Fibroblast of skin of left quadriceps (primary cell): ENCODE data around the gene PARD3B.

Source experiments
- DNase-seq, 2 experiments: peaks; one replicate each; pipeline ENCODE4 v3.0.0-alpha.2; 2013; ENCODE audit warnings: low read depth in 2 of 2

PARD3B gene

DNA sequence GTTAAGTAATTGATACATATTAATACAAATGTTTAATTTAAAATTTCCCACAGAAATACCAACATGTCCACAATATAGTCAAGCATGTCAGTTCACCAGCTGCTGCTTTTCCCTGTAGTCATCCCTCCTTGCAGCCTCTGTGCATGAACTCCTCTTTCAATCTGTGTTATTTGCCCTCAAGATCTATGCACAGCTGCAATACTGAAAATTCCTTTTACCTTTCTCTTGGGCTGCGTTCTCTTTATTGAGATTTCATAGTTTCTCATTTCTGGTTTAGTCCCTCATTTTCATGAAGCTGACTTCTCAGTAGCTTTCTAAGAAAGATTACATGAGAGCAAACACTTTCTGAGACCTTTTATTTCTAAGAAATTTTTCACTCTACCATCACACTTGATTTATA is 464.9 kb downstream of the PARD3B start:
- DNase-seq = no peak

DNA sequence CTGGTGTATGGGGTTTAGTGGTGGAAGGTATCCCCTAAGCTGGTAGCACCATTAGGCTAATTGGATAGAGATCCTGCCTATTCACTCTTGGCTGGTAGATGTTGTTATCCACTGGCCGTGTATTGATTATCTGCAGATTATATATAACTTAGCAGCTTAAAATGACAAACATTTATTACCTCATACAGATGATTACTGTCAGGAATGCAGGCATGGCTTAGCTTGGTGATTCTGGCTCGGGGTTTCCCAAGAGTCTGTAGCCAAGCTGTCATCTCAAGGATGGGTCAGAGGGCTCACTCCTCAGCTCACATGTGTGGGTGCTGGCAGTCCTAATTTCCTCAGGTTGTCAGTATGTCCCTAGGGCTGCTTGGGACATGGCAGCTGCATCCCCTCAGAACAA is 465.8 kb downstream of the PARD3B start:
- DNase-seq = no peak

DNA sequence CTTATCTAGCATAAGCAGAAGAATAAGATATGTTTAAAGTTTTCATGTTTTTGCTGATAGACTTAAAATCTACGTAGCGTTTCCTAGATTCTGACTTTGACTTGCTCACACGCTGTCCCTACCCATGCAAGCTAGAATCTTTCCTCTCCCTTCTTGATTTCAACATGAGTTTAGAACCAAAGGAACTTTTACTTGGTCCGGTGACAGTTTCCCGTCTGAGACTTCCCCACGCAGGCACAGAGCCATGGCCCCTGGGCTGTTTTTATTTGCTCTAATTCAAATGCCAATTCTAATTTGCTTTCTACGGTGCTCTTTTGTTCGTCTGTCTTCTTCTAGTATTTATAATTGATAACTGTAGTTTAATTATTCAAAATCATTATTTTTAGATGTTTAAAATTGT is 467.7 kb downstream of the PARD3B start:
- DNase-seq = no peak

DNA sequence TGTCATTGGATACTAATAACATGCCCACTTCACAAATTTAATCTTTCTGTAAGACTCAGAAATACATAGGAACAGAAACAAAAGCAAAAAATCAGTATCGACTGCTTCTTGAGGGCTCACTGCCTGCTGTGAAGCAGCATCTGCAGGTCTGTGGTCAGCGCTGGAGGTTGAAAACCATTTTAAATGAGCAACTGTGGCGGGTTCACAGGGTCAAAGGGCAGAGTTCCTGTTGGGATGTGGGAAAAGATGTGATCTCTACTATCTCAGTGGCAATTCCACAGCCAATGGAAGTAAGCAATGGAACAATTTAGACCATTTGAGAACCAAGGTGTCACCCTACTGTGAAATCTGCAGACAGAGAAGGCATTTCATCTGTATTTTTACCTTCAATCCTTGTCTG is 468.3 kb downstream of the PARD3B start:
- DNase-seq = no peak

DNA sequence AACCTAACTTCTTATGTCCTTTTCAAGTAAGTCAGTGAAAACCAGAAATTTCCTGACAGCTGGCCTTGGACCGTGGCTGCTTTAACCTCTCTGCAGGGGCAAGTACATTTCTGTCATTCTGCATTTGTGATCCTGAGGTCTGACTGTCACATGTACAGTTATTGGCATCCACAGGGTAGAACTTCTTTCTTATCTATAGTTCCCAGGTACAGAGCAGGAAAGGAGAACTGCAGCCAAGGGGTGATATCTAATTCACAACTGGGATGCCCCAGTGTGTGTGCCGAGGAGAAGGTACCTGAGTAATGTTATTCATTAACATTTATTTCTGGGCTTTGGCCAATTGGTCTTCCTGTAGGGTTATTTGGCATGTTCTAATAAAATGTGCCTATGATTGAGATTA is 468.9 kb downstream of the PARD3B start:
- no peak for DNase-seq

DNA sequence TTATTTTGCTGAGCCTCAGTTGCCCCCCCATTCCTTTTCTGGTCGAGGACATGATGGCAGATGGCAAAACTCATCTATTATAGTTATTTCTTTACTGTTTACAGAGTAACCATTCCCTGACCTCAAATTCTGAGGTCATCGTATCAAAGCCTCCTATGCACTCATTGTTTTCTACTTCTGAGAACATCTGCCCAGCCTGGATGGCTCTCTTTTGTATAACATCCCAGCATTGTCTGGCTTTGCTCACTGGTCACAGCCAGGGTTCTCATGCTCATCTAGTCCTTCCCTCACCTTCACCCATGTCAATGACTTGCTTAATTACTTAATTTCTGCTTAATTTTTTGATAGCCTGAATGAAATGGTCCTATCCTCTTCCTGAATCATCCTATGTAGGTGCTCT is 472.1 kb downstream of the PARD3B start:
- no peak for DNase-seq

DNA sequence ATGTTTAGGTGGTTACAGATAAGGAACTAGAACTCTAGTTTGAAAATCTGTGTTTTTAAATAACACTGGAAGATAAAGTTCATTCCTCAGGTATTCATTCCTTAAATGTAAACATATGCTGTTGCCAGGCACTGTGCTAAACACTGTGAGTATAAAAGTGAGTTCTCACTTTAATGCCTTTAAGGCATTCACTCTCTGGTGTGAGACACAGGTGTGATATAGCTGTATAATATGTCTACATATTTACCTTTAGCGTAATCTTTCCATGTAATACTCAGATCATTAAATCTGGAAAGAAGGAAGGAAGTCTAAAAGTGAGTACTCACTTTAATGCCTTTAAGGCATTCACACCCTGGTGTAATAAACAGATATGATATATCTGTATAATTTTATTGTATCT is 472.6 kb downstream of the PARD3B start:
- no peak for DNase-seq

DNA sequence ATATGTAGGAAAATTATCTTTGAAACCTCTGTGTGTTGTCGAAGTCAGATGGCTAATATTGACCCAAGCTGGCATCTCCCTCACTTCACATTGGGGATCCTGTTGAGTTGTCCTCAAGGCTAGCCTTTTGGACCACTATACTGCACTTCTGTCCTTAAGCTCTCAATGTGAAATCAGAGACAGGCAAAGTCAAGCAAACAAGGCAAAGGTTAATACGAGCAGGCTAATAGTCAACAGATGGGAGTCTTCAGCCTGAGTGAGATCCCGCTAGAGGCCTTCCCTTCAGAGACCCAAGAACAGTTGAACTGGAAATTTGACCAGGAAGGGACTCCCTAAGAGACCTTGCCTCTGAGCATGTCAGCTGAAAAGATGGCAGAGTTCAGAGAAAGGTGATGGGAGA is 475.4 kb downstream of the PARD3B start:
- DNase-seq = no peak

DNA sequence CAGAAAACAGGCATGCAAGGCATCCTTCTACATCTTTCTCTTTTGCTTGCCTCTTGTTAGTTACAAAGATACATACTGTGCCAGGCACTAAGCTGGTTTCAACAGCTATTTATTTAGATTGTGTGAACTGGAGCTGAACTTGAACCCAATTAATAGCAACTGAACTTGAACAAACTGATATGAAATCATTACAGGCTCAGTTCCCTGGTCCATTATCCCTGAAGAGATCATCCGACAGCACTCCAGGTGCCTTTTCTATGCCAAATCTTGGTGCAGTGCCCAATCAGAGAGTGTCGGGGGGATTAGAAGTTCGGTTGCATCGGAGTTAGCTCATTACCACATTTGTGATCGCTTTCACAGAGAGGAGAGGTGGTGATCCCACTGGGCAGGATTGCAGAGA is 477.6 kb downstream of the PARD3B start:
- DNase-seq = no peak

DNA sequence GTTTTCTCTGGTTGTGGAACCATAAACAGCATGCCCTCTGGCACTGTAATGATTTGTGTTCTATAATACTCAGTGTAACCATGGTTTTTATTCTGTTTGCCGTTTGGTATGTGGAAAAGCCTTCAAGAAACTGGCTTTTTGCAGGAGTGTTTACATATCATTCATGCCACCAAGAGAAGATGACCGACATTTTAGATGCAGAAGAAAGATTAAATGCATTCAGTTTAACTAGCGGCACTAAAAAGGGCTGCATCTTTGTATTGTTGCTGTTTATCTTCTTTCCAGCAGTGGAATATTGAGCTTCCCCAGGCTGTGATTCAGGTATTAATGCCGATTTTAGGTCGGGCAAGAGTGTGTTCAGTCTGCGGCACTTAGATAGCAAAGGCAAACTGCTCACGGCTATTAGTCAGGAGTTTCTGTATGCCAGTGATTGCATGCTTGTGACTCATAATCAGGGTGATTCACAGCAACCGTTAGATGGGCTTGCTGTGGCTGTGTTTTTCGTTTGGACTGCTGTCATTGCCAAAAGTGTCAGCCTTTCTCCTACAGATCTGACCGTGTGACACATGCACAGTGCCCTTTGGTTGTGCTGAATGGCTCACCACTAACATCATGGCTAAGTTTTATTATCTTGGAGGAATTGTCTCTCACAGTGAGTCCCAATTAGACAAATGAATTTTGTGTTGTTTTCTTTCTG is 479.7 kb downstream of the PARD3B start:
- DNase-seq = peak; percentile 71 to 74

DNA sequence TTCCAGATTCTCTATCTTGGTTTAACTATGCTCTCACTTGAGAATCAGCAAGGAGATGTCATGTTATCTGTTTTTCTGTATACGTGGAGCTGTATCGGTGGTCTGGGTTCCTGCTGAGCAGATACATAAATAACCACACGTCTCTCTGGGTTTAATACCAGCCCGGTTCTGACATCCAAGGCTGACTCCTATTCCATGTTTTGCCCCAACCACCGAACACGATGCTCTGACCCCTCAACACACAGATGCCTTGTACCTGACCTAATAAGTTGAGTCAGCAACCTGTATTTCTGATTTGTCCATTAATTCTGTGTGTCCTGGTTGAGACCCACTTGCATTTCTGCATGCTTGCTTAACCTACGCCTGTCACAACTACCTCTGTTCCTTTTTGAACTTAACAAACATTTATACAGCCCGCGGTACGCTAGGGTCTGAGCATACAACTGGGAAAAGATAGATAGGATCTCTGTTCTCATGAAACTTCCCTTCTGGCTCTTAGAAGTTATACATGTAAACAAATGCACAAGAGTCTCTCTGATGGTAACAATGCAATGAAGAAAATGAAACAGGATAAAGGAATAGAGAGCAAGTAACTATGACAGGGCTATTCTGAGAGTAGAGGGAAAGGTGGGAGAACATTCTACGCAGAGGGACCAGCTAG is 480.4 kb downstream of the PARD3B start:
- no peak for DNase-seq

DNA sequence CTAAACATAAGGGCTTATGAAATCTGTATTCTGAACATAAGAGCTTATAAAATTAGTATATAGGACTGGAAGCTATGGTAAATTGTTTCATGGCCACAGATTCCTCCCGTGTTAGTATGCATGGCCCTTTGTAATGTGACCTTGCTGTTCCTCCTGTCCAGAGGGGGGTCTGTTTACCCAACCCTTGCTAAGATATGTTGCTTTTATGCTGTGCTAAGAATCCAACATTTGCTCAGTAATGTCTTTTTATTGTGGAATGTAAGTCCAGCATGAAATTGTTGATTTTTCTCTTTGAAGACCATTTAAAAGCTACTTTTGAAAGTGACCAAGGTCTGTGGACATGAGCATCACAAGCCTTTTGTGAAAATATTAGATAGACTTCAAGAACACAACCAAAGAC is 485.4 kb downstream of the PARD3B start:
- no peak for DNase-seq

DNA sequence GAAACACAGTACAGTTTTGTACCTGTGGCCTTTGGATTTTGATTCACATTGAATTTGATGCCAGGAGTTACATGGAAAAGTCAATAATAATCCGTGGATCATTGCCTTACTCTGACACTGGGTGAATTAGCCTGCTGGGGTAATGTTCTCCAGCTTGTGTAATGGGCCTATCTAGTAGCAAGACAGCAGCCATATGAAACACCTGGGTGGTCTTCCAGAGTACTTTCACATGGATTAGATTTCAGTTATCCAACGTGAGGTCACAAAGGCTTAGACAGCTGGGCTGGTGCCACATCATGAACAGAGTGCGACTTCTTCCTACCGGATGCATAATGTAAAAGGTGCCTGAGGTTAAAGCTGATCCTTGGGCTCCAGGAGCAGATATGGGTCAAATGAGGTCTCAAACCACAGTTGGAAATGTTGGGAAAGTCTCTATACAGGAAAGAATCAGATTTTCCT is 486.8 kb downstream of the PARD3B start:
- no peak for DNase-seq

DNA sequence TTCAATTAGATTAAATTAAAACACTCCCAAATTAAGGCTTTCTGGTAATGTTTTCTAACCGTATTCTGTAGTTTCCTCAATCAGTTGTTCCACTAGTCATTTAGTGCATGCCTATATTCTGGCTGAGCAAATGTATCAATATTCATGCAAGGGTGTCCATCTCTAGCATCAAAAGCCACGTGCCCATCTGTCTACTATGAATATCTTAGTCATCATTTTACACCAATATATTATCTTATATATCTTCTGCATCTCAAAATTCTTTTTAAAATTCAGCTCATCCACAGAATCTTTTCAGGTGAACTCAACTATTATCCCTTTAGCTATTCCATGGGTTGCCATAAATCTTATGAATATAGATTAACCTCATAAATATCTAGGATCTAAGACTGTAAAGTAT is 488.2 kb downstream of the PARD3B start:
- DNase-seq = no peak

DNA sequence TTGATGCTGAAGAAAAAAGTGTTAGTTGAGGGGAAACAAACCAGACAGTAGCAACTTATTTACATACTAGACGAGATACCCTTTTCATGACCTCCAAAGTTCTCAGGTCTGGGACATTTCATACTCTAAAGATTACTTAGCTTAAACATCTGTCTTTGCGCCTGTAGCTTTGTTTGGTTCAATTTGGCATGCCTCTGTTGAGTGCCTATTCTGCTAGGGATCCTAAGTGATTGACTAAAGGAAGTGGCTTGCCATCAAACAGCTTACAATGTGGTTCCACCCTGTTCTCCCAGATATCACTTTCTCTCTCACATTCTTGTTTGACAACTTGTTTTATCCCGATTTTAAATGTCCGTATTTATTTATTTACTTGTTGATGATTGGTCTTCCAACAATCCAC is 488.8 kb downstream of the PARD3B start:
- no peak for DNase-seq

DNA sequence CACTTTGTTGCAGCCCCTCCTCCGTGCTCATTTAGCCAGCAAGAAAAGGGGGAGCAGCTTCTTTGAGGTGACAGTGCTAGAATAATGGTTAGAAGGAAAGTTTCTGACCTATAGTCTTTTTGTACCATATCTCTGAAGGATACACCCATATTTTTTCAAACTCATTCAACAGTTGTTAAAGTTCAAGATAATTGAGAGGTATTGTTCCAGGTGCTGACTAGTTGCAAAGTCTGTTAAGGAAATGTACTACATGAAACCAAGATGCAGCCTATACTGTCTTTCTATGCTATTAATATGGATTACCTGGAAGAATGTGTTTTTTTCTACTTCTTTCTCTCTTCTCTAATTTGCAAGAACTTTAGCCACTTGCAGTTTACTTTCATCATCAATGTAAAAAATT is 495.0 kb downstream of the PARD3B start:
- no peak for DNase-seq

DNA sequence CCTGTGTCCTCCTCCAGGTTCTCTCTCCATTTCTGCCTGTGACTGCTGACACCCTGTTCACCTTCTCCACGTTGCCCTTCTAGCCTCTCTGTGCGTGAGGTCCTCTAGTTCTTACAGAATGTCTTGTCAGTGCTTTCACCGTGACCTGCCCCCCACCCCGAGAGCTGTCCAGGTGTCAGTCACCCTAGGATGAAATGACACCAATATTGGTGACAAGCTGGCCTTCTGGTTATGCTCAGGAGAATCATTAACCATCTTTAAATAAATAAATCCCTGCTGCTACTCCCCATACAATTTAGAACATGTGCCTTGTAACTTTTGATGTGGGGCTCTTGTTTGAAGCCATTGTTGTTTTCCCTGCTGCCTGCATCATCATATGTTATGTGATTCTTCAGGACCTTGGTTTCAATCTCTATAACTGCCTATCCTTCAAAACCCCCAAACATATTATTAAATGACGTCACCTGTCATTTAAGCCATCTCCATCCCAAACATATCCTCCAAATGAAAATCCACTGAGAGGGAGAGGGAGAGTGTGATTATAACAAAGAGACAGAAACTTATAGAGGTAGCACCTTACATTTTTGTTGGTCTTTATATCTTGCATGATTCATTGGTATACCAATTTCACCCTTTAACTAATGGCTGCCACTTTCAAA is 496.3 kb downstream of the PARD3B start:
- no peak for DNase-seq

DNA sequence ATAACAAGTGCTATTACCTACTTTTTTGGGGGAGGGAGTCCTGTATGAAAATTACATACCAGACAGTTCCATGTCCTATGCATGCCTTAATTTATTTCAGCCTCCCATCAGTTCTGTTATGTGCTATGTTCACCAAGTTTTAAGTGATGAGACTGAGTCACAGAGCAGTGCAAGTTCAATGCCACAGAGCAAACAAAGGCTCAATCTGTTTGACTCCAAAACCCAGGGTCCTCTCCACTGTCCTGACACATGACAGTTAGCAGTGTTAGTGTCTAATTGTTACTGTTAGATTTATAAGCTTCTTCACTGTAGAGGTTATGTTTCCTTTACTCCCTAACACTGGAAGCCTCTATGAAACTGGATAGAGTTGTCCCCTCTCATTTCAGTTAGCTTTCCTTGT is 498.0 kb downstream of the PARD3B start:
- no peak for DNase-seq

DNA sequence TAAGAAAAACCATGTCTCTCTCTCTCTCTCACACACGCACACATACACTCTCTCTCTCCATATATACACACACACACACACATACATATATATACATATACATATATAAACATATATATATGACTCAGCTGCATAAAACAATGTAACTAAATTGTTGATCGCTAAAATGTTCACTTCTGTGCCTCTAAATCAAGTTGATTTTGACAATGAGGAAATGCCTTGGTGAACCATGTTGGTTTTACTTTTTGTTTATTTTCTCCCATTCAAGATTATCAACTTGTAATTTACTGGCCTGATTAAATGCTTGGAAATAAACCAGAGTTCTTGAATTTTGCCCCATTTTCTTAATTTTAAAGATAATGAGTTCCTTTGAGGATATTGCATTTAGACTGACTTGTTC is 500.4 kb downstream of the PARD3B start:
- DNase-seq = no peak

DNA sequence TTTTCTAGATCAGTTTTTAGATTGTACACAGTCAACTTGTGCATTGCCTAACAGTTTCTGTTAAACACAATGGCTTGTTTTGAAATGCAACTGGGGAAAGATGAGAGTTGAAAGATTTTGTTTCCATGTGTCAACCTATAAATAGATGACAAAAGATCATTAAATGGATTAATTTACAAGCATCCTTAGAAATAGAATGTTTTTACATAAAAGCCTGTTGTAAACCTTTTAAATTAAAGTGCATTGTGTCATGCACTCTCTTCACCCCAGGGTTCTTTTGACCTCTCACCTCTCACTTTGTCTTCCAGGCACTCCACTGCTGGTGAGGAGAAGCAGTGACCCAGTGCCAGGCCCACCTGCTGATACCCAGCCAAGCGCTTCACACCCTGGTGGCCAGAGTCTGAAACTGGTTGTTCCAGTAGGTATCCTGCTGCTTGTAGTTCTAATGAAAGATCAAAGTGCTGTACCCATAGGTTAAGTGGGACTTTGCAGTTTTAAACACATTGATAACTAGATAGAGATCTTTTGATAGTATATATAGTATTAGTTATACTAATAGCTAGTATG is 502.1 kb downstream of the PARD3B start:
- DNase-seq = no peak

DNA sequence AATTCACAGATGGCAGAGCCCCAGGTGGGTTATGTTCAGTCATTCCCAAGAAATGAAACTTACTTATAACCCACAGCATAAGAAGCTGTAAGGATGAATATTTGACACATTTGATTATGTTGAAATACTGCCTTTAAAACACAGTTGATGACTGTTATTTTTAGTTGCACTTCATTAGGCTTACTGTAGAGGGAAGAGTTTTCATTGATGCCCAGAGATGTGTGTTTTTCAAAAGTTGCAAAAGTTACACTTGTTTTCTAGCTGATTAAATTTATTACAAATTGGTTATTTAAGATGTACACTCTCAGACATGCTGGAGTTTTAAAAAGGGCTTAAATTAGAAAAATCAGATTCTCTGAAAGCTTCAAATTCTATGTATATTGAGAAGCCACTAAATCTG is 506.1 kb downstream of the PARD3B start:
- DNase-seq = no peak

DNA sequence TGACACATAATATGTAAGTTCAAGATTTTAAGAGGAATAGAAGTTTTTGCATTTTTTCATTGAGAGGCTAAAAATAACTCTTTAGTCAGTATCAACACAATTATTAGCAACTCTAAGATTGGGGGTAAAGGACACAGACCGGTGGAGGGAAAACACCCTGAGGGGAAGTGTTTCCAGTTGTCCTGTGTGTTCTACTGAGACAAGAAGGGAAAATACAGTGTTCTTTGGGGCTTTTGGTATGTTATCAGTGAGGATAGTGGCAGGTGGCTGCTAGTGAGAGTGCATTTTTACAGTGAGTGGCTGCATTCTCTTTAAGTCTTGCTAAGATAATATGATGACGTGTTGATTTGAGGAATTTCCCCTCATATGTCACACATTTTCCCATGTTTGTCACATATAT is 507.5 kb downstream of the PARD3B start:
- no peak for DNase-seq

DNA sequence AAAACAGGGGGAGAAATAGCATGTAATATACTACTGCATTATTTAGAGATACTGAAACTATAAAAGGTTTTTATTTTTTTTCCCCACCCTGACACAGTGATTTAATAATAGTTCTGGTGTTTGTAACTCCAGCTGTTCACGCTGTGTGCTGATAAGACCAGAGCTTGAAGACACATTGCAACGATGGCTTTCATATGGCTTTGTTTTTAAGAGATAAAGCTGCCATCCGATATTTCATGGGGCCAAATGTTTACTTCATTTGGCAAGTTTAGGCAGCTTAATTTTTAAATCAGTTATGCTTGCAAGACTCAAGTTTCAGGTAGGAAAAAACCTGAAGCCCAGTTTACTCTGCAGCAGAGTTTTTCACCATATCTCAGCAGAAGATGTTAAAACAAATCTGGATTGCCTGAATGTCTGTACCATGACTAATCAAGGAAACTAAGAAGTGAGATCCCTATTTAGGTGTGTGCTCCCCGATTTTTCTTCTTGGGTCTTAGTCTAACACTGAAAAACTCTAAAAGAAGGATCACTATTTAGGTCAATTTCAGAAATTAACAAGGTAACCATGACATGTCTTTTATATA is 508.6 kb downstream of the PARD3B start:
- DNase-seq = no peak
